Keratinocyte (primary cell): ENCODE data around the gene HEATR9. TPM values are rescaled to one million over a fixed set of nuclear protein-coding genes. Genes with fewer than 3 reads are reported as not detected.

ENCODE experiments used
- DNase-seq: peaks from one replicate; pipeline ENCODE4 v3.0.0-alpha.2; 2011; ENCODE audit warnings: low read depth, missing footprints, low spot score
- FAIRE-seq: peaks from 2 replicates; lab custom pipeline; 2011; peaks lifted over from hg19 to GRCh38; lab: Jason Lieb, UNC
- H2AFZ ChIP-seq: 2 replicates; pipeline ENCODE4 v1.6.0; 2012; ENCODE audit warnings: low read length, control low read depth, inconsistent platforms; ENCODE audit not compliant: control insufficient read depth
- H3K27ac ChIP-seq: 2 replicates; pipeline ENCODE4 v1.5.1; 2011; ENCODE audit warnings: low read length; ENCODE audit not compliant: control insufficient read depth, insufficient read depth
- H3K27me3 ChIP-seq: 3 replicates; pipeline ENCODE4 v1.6.0; 2011; ENCODE audit warnings: low read length; ENCODE audit not compliant: control insufficient read depth, insufficient read depth; ENCODE audit errors: extremely low read depth
- H3K36me3 ChIP-seq, 2 experiments: 2 replicates in 1 of 2; 3 replicates in 1 of 2; pipeline ENCODE4 v1.5.1; 2011; ENCODE audit warnings: low read length in 2 of 2, mild to moderate bottlenecking in 1 of 2; ENCODE audit not compliant: control insufficient read depth in 2 of 2, insufficient read depth in 2 of 2; ENCODE audit errors: extremely low read depth in 1 of 2
- H3K4me1 ChIP-seq: 3 replicates; pipeline ENCODE4 v1.5.1; 2011; ENCODE audit warnings: low read length; ENCODE audit not compliant: control insufficient read depth, insufficient read depth; ENCODE audit errors: extremely low read depth
- H3K4me2 ChIP-seq: 3 replicates; pipeline ENCODE4 v1.6.0; 2011; ENCODE audit warnings: low read depth, low read length; ENCODE audit not compliant: control insufficient read depth, insufficient read depth; ENCODE audit errors: extremely low read depth
- H3K4me3 ChIP-seq, 3 experiments: fragments of 200-600 bp in 1 of 3; sonication (generic) in 1 of 3; 2 replicates in 2 of 3; 3 replicates in 1 of 3; pipeline ENCODE4 v1.5.1; 2011 to 2016; ENCODE audit warnings: low read length in 3 of 3, mild to moderate bottlenecking in 3 of 3, control low read depth in 2 of 3, inconsistent platforms in 1 of 3, low read depth in 1 of 3, mixed read lengths in 1 of 3, mixed run types in 1 of 3, moderate library complexity in 1 of 3; ENCODE audit not compliant: control insufficient read depth in 2 of 3, insufficient read depth in 2 of 3; ENCODE audit errors: extremely low read depth in 1 of 3
- H3K79me2 ChIP-seq: 2 replicates; pipeline ENCODE4 v1.6.0; 2012; ENCODE audit warnings: low read length; ENCODE audit not compliant: control insufficient read depth, insufficient read depth
- H3K9ac ChIP-seq: 3 replicates; pipeline ENCODE4 v1.6.0; 2011; ENCODE audit warnings: low read length; ENCODE audit not compliant: control insufficient read depth, insufficient read depth; ENCODE audit errors: extremely low read depth
- H3K9me1 ChIP-seq: 3 replicates; pipeline ENCODE4 v1.6.0; 2011; ENCODE audit warnings: low read length; ENCODE audit not compliant: control insufficient read depth, insufficient read depth; ENCODE audit errors: extremely low read depth
- H3K9me3 ChIP-seq: 2 replicates; pipeline ENCODE4 v1.5.1; 2012; ENCODE audit warnings: low read depth, low read length; ENCODE audit not compliant: control insufficient read depth
- H4K20me1 ChIP-seq: 3 replicates; pipeline ENCODE4 v1.6.0; 2011; ENCODE audit warnings: low read length; ENCODE audit not compliant: control insufficient read depth, insufficient read depth; ENCODE audit errors: extremely low read depth
- CTCF ChIP-seq, 3 experiments: IDR thresholded peaks in 1 of 3; conservative IDR thresholded peaks in 1 of 3; optimal IDR thresholded peaks in 1 of 3; 2 replicates in 2 of 3; 3 replicates in 1 of 3; pipeline versions ENCODE3 to v1.5.1; 2011; ENCODE audit warnings: low read length in 3 of 3, mild to moderate bottlenecking in 3 of 3, moderate library complexity in 2 of 3, control low read depth in 1 of 3, inconsistent platforms in 1 of 3; ENCODE audit not compliant: insufficient read depth in 2 of 3; ENCODE audit errors: extremely low read depth in 1 of 3
- EZH2 ChIP-seq: IDR thresholded peaks from one replicate; pipeline ENCODE4 v1.6.1; 2012; ENCODE audit warnings: inconsistent platforms, mild to moderate bottlenecking, low read length, moderate library complexity
- dilution Hi-C: fragments of 300-500 bp; cut with MboI; formaldehyde crosslinking; loops from one replicate; pipeline ENCODE4 v1.7.0; 2020; ENCODE audit warnings: low sequenced_read_pairs; ENCODE audit not compliant: extremely low pct_ligation_motif_present
- polyA plus RNA-seq, 5 experiments: library from polyadenylated mRNA; depleted of rRNA in 3 of 5; stranded (reverse) in 3 of 5; stranded (forward) in 1 of 5; unstranded in 1 of 5; fragments of >200 nt; gene quantifications; 1 replicate in 1 of 5; 2 replicates in 3 of 5; 3 replicates in 1 of 5; pipeline versions ENCODE4 v1.2.1 to v1.2.3, GENCODE V29; 2011 to 2012; ENCODE audit warnings: missing spikeins in 2 of 5, low read depth in 1 of 5, low replicate concordance in 1 of 5

The HEATR9 gene
- polyA plus RNA-seq, 1 donor (not counting 4 experiments of a cell fraction or from before 2014, with no cell fraction given), result not detected

GRCh38 chr17:35817196-35817595 is 51.5 kb downstream of the HEATR9 start:
- H4K20me1 ChIP-seq, result peaks cover 9% of the 10 kb centered on the region
- H3K4me2 ChIP-seq, result no peak overlapping the region
- dilution Hi-C loops, result no loop called here
- no peaks in the 10 kb centered on the region for H3K27me3 ChIP-seq
- no peak for TF ChIP-seq EZH2
- TF ChIP-seq CTCF (optimal IDR thresholded peaks at IDR 0.05 in 1 of 3, IDR thresholded peaks at IDR 0.05 in 1 of 3, conservative IDR thresholded peaks at IDR 0.05 in 1 of 3; ENCODE audit: extremely low read depth in 1 of 3, insufficient read depth in 2 of 3, low read length in 3 of 3), result no peak
- H3K27ac ChIP-seq, result no peak overlapping the region
- no peaks in the 10 kb centered on the region for H3K9me1 ChIP-seq
- H3K4me1 ChIP-seq, result no peaks in the 10 kb centered on the region
- DNase-seq (no peak), FAIRE-seq (no peak)
- no peak overlapping the region for H2AFZ ChIP-seq
- no peak overlapping the region for H3K9ac ChIP-seq
- peaks cover 0 to 21% of the 10 kb centered on the region in 2 experiments for H3K36me3 ChIP-seq
- H3K9me3 ChIP-seq, result no peaks in the 10 kb centered on the region
- no peak overlapping the region for H3K4me3 ChIP-seq
- peaks cover 80% of the 10 kb centered on the region for H3K79me2 ChIP-seq

- no peak overlapping the region for H3K4me2 ChIP-seq
- H3K9ac ChIP-seq, result no peak overlapping the region
- peaks cover 0 to 21% of the 10 kb centered on the region in 2 experiments for H3K36me3 ChIP-seq
- peaks cover 2% of the 10 kb centered on the region for H3K9me1 ChIP-seq
- peaks cover 85% of the 10 kb centered on the region for H3K79me2 ChIP-seq
- H2AFZ ChIP-seq, result no peak overlapping the region
- H3K9me3 ChIP-seq, result no peaks in the 10 kb centered on the region
- FAIRE-seq, result no peak
- H3K4me1 ChIP-seq, result peaks cover 3% of the 10 kb centered on the region
- no peak overlapping the region for H3K27ac ChIP-seq
- H3K4me3 ChIP-seq, result no peak overlapping the region
- no peak for DNase-seq
- dilution Hi-C loops, result no loop called here
- peaks cover 9% of the 10 kb centered on the region for H4K20me1 ChIP-seq
- TF ChIP-seq EZH2 (no peak), CTCF (optimal IDR thresholded peaks at IDR 0.05 in 1 of 3, IDR thresholded peaks at IDR 0.05 in 1 of 3, conservative IDR thresholded peaks at IDR 0.05 in 1 of 3; ENCODE audit: extremely low read depth in 1 of 3, insufficient read depth in 2 of 3, low read length in 3 of 3) (no peak)
- no peaks in the 10 kb centered on the region for H3K27me3 ChIP-seq
Measured at GRCh38 chr17:35816723-35817122, 52.0 kb downstream of the HEATR9 start.
